Measurements from ENCODE around the gene SPTBN4.

SPTBN4 gene

DNA sequence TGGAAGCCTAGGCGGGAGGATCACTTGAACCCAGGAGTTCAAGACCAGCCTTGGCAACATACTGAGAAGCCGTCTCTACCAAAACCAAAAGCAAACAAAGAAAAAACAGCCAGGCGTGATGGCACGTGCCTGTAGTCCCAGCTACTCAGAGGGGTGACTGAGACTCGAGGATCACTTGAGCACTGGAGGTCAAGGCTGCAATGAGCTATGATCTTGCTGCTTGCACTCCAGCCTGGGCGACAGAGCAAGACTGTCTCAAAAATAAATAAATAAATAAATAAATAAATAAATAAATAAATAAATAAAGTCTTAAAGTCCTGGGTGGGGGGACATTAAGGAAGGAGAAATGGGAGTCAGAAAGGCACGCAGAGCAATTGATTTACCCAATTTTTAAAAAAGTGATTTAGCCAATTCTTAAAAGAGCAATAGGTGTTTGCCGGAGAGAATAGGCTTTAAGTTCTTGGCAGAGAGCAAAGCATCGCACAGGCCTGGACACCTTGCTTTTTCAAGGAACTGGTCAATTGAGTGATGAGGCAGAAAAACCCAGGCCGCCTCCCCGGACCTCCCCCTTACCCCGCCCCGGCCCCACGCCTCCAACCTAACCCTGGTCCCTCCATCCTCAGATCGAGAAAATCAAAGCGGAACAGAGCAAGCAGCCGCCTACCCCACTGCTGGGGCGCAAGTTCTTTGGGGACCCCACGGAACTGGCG, 100.4 kb downstream of the SPTBN4 start:
- no peak overlapping the region for H3K27ac ChIP-seq
- H3K36me3 ChIP-seq (ENCODE audit: control insufficient read depth, insufficient read depth, low read length): no peaks in the 10 kb centered on the region
- peaks cover 3% of the 10 kb centered on the region for H3K4me1 ChIP-seq
- TF ChIP-seq, protein P1, sequence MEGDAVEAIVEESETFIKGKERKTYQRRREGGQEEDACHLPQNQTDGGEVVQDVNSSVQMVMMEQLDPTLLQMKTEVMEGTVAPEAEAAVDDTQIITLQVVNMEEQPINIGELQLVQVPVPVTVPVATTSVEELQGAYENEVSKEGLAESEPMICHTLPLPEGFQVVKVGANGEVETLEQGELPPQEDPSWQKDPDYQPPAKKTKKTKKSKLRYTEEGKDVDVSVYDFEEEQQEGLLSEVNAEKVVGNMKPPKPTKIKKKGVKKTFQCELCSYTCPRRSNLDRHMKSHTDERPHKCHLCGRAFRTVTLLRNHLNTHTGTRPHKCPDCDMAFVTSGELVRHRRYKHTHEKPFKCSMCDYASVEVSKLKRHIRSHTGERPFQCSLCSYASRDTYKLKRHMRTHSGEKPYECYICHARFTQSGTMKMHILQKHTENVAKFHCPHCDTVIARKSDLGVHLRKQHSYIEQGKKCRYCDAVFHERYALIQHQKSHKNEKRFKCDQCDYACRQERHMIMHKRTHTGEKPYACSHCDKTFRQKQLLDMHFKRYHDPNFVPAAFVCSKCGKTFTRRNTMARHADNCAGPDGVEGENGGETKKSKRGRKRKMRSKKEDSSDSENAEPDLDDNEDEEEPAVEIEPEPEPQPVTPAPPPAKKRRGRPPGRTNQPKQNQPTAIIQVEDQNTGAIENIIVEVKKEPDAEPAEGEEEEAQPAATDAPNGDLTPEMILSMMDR (IDR thresholded peaks at IDR 0.05): no peak
- H3K79me2 ChIP-seq: no peaks in the 10 kb centered on the region
- H2AFZ ChIP-seq: peak overlapping the region; percentile 54
- H3K4me3 ChIP-seq (ENCODE audit: low read depth, low read length): no peak overlapping the region
- H3K9ac ChIP-seq: no peak overlapping the region
- no peaks in the 10 kb centered on the region for H3K9me3 ChIP-seq (ENCODE audit: control insufficient read depth, low read length)
- H3K27me3 ChIP-seq (ENCODE audit: control insufficient read depth, insufficient read depth, low read length): no peaks in the 10 kb centered on the region
- H3K4me2 ChIP-seq (ENCODE audit: low read length): peak overlapping the region; percentile 49

DNA sequence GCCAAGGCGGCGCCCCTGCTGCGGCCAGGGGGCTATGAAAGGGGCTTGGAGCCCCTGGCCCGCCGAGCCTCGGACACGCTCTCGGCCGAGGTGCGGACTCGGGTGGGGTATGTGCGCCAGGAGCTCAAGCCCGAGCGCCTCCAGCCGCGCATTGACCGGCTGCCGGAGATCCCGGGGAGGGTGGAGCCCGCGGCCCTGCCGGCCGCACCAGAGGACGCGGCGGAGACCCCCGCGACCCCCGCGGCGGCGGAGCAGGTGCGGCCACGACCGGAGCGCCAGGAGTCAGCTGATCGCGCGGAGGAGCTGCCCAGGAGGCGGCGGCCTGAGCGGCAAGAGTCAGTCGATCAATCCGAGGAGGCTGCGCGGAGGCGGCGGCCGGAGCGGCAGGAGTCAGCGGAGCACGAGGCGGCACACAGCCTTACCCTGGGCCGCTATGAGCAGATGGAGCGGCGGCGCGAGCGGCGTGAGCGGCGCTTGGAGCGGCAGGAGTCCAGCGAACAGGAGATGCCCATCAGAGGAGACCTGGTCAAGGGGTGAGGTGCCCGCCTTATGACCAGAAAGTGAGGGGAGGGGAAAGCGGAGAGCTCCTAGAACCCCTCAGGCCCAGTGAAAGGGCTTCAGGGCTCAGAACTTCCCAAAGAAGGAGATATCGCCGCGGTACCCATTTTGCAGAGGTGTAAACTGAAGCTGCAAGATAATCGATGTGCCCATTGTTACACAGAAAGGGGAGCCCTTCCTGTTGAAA, 101.1 kb downstream of the SPTBN4 start:
- no peak overlapping the region for H3K9ac ChIP-seq
- TF ChIP-seq, protein P1 (IDR thresholded peaks at IDR 0.05): no peak
- H3K36me3 ChIP-seq (ENCODE audit: control insufficient read depth, insufficient read depth, low read length): no peaks in the 10 kb centered on the region
- no peaks in the 10 kb centered on the region for H3K79me2 ChIP-seq
- no peak overlapping the region for H3K27ac ChIP-seq
- H3K4me2 ChIP-seq (ENCODE audit: low read length): peak overlapping the region; percentile 49
- peaks cover 3% of the 10 kb centered on the region for H3K4me1 ChIP-seq
- H3K4me3 ChIP-seq (ENCODE audit: low read depth, low read length): no peak overlapping the region
- H3K9me3 ChIP-seq (ENCODE audit: control insufficient read depth, low read length): no peaks in the 10 kb centered on the region
- peak overlapping the region; percentile 54 for H2AFZ ChIP-seq
- no peaks in the 10 kb centered on the region for H3K27me3 ChIP-seq (ENCODE audit: control insufficient read depth, insufficient read depth, low read length)

DNA sequence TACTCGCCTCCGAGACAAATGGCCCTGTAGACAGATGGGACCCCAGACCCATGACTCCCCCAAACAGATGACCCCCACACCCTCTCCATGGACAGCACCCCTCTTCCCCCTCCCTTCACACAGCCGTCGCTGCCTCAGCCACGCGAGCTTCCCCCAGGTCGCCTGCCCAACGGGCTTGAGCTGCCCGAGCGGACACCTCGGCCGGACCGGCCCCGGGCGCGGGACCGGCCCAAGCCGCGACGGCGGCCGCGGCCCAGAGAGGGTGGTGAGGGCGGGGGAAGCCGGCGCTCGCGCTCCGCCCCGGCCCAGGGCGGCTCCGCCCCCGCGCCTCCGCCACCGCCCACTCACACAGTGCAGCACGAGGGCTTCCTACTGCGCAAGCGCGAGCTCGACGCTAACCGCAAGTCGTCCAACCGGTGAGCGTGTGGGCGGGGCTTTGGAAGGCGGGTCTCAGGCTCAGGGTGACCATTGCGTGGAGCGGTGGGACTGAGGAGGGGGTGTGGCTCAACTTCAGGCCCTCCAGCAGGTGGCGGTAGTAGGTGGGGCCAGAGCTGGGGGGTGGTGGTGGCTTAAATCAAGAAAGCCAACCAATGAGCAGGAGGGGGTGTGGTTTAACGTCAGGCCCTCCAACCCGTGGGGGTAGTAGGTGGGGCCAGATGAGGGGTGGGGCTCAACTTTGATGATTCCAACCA, 103.7 kb downstream of the SPTBN4 start:
- Histone ChIP-seq H3K4me3 (ENCODE audit: low read depth, low read length) (peak overlapping the region; percentile 39), H2AFZ (peak overlapping the region; percentile 81), H3K4me1 (peaks cover 3% of the 10 kb centered on the region), H3K27me3 (ENCODE audit: control insufficient read depth, insufficient read depth, low read length) (no peaks in the 10 kb centered on the region), H3K4me2 (ENCODE audit: low read length) (peak overlapping the region; percentile 97), H3K27ac (no peak overlapping the region), H3K36me3 (ENCODE audit: control insufficient read depth, insufficient read depth, low read length) (no peaks in the 10 kb centered on the region), H3K9ac (no peak overlapping the region), H3K9me3 (ENCODE audit: control insufficient read depth, low read length) (no peaks in the 10 kb centered on the region), H3K79me2 (no peaks in the 10 kb centered on the region)
- TF ChIP-seq, protein P1 (IDR thresholded peaks at IDR 0.05): no peak

DNA sequence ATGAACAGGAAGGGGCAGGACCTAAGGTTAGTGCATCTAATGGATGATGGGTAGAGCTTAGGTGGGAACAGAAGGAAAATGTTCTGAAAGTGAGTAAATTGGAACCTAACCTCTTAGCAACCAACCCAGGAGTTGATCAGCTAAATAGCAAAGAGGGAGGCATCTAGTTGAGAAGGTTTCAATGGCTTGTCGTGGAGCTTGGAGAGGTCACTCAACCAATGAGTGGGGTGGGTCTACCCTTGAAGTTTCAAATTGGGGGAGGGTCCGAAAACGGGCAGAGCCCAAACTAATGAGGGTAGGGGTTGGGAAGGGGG, 104.2 kb downstream of the SPTBN4 start:
- peak overlapping the region; percentile 2 for H3K4me2 ChIP-seq (ENCODE audit: low read length)

More for the DNA sequence above, 104.2 kb downstream of the SPTBN4 start:
- Histone ChIP-seq H3K27ac (no peak overlapping the region), H3K4me3 (ENCODE audit: low read depth, low read length) (no peak overlapping the region), H3K79me2 (no peaks in the 10 kb centered on the region), H3K27me3 (ENCODE audit: control insufficient read depth, insufficient read depth, low read length) (no peaks in the 10 kb centered on the region), H3K9ac (no peak overlapping the region), H3K9me3 (ENCODE audit: control insufficient read depth, low read length) (no peaks in the 10 kb centered on the region), H3K36me3 (ENCODE audit: control insufficient read depth, insufficient read depth, low read length) (no peaks in the 10 kb centered on the region), H3K4me1 (peaks cover 3% of the 10 kb centered on the region), H2AFZ (no peak overlapping the region)
- TF ChIP-seq, protein P1 (IDR thresholded peaks at IDR 0.05): no peak

Data from parathyroid adenoma (tissue), 2 donors.